SW480 (cell line): ENCODE measurements around the gene RPL18A.
A peak's percentile ranks its signal among the peaks of the same experiment; 100 is the strongest.

ENCODE experiments used
- DNase-seq: peaks from one replicate; pipeline ENCODE4 v3.0.0-alpha.2; 2016; ENCODE audit warnings: low spot score

The RPL18A gene

GRCh38 chr19:17859533-17860330 lies at the start of gene RPL18A:
TSS of gene RPL18A (plus strand) at chr19:17859910. CDS start at chr19:17859957, 47 bp downstream.
- peak; percentile 100 for DNase-seq

GRCh38 chr19:17811103-17811502 lies 48.6 kb upstream of the RPL18A start:
- no peak for DNase-seq

GRCh38 chr19:17811681-17812080 lies 48.0 kb upstream of the RPL18A start:
- DNase-seq: no peak

GRCh38 chr19:17812099-17812498 lies 47.6 kb upstream of the RPL18A start:
- no peak for DNase-seq

GRCh38 chr19:17817668-17818363 lies 41.9 kb upstream of the RPL18A start:
- DNase-seq: no peak

GRCh38 chr19:17821190-17821589 lies 38.5 kb upstream of the RPL18A start, which contains the start of gene INSL3:
TSS of gene INSL3 (minus strand) at chr19:17821519. CDS start at chr19:17821506, 13 bp downstream.
- DNase-seq: no peak

- DNase-seq: no peak
Measured at GRCh38 chr19:17824339-17824738, 35.4 kb upstream of the RPL18A start.

GRCh38 chr19:17826508-17827056 lies 33.1 kb upstream of the RPL18A start:
- DNase-seq: no peak

- peak; percentile 56 for DNase-seq
Measured at GRCh38 chr19:17829855-17830566, 29.7 kb upstream of the RPL18A start.

- peak; percentile 84 for DNase-seq
Measured at GRCh38 chr19:17830567-17831418, 28.9 kb upstream of the RPL18A start.

- no peak for DNase-seq
Measured at GRCh38 chr19:17831419-17831888, 28.3 kb upstream of the RPL18A start.

GRCh38 chr19:17832443-17833208 lies 27.1 kb upstream of the RPL18A start:
- DNase-seq: no peak

GRCh38 chr19:17834350-17835181 lies 25.1 kb upstream of the RPL18A start:
- peak; percentile 61 for DNase-seq

- DNase-seq: no peak
Measured at GRCh38 chr19:17835182-17836006, 24.3 kb upstream of the RPL18A start.

GRCh38 chr19:17836530-17836929 lies 23.2 kb upstream of the RPL18A start:
- no peak for DNase-seq

- no peak for DNase-seq
Measured at GRCh38 chr19:17837972-17838371, 21.7 kb upstream of the RPL18A start.

GRCh38 chr19:17840019-17840418 lies 19.7 kb upstream of the RPL18A start:
- DNase-seq: no peak

- DNase-seq: no peak
Measured at GRCh38 chr19:17841371-17841809, 18.3 kb upstream of the RPL18A start.
